ENCODE results near the gene CD40. TPM values are rescaled to one million over a fixed set of nuclear protein-coding genes. Genes with fewer than 3 reads are reported as not detected.

Gene CD40
- total RNA-seq, 1 experiment from 2014 or later: 13.6 TPM

DNA sequence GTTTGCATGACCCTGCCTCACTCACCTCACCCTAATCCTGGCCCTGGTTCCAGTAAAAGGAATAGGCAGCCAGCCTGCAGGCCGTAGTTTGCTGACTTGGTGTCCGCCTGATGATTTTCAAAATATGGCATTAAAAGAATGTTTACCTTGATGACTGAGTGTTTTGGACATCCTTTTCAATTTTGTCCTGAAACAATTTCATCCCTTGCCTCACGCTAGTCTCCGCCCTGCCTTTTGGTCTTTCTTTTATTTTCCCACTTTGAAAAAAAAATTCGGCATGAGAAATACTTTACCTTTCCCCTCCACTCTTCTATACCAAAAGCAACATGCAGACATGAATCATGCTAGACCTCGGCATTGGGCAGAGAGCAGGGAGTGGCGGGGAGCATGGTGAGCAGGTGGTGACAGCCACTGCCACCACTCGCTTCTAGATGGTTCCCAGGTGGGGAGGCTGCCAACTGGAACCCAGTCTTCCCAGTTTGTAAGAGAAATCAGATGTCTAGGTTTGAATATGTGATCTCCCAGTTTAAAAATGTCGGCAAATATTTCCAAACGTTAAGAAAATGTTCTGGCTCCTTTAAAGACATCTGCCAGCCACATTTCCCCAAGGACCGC lies 9.4 kb downstream of the CD40 start:
- Histone ChIP-seq H3K27me3 (ENCODE audit: insufficient read depth, low read depth) (peaks cover 45% of the 10 kb centered on the region), H4K20me1 (ENCODE audit: insufficient read depth) (no peaks in the 10 kb centered on the region), H3K9me2 (ENCODE audit: insufficient read depth) (no peaks in the 10 kb centered on the region), H3K27ac (no peak overlapping the region), H2AFZ (no peak overlapping the region), H3K9me3 (ENCODE audit: insufficient read depth, low read depth) (no peaks in the 10 kb centered on the region), H3K4me2 (no peak overlapping the region), H3K79me2 (ENCODE audit: low read depth) (no peaks in the 10 kb centered on the region), H3K4me3 (no peak overlapping the region), H3F3A (ENCODE audit: insufficient read depth, low read depth) (no peaks in the 10 kb centered on the region), H3K4me1 (replicated peaks; ENCODE audit: insufficient read depth) (peaks cover 10% of the 10 kb centered on the region), H3K36me3 (ENCODE audit: low read depth) (no peaks in the 10 kb centered on the region)
- BruUV-seq (replicated peaks): no TSS peak
- intact Hi-C loops (cut with micrococcal nuclease; ENCODE audit: unreplicated experiment): no loop called here
- DNase-seq: no peak
- CTCF ChIA-PET: no interaction called here
- POLR2A ChIA-PET (ENCODE audit: unreplicated experiment): no interaction called here
- TF ChIP-seq EZH2 (IDR thresholded peaks at IDR 0.05; ENCODE audit: low read depth): no peak
- TF ChIP-seq, protein P1, sequence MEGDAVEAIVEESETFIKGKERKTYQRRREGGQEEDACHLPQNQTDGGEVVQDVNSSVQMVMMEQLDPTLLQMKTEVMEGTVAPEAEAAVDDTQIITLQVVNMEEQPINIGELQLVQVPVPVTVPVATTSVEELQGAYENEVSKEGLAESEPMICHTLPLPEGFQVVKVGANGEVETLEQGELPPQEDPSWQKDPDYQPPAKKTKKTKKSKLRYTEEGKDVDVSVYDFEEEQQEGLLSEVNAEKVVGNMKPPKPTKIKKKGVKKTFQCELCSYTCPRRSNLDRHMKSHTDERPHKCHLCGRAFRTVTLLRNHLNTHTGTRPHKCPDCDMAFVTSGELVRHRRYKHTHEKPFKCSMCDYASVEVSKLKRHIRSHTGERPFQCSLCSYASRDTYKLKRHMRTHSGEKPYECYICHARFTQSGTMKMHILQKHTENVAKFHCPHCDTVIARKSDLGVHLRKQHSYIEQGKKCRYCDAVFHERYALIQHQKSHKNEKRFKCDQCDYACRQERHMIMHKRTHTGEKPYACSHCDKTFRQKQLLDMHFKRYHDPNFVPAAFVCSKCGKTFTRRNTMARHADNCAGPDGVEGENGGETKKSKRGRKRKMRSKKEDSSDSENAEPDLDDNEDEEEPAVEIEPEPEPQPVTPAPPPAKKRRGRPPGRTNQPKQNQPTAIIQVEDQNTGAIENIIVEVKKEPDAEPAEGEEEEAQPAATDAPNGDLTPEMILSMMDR (conservative IDR thresholded peaks at IDR 0.05): no peak

DNA sequence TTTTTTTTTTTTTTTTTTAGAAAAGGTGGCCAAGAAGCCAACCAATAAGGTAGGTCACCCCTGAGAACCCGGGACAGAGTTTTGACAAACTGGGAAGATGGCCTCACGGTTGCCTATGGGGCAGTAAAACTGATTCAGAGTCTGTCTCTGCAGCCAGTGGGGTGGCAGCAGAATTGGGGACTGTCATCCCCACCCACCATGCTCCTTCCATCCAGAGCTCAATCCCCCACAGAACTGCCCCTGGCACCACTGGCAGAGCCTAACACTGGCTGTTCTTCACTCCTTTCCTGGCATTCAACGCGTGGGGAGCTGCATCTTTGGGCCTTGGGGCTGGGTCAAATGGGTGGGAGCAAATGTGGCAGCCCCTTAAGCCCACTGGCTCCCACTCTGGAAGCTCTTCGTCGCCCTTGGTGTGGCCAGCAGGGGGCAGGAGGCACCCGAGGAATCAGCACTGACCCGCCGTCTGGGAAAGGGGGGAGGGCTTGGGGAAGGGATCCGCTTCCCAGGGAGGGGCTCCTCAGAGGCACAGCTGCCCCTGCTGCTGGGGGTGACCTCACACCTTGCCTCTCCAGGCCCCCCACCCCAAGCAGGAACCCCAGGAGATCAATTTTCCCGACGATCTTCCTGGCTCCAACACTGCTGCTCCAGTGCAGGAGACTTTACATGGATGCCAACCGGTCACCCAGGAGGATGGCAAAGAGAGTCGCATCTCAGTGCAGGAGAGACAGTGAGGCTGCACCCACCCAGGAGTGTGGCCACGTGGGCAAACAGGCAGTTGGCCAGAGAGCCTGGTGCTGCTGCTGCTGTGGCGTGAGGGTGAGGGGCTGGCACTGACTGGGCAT lies 10.4 kb downstream of the CD40 start:
- Histone ChIP-seq H3K36me3 (ENCODE audit: low read depth) (no peaks in the 10 kb centered on the region), H3K9me3 (ENCODE audit: insufficient read depth, low read depth) (no peaks in the 10 kb centered on the region), H2AFZ (no peak overlapping the region), H3K4me3 (no peak overlapping the region), H3K79me2 (ENCODE audit: low read depth) (no peaks in the 10 kb centered on the region), H3K4me2 (no peak overlapping the region), H3K9me2 (ENCODE audit: insufficient read depth) (no peaks in the 10 kb centered on the region), H3K27me3 (ENCODE audit: insufficient read depth, low read depth) (peaks cover 53% of the 10 kb centered on the region), H3F3A (ENCODE audit: insufficient read depth, low read depth) (no peaks in the 10 kb centered on the region), H4K20me1 (ENCODE audit: insufficient read depth) (no peaks in the 10 kb centered on the region), H3K27ac (no peak overlapping the region), H3K4me1 (replicated peaks; ENCODE audit: insufficient read depth) (peaks cover 10% of the 10 kb centered on the region)
- BruUV-seq (replicated peaks): no TSS peak
- ChIA-PET POLR2A (ENCODE audit: unreplicated experiment) (no interaction called here), CTCF (no interaction called here)
- DNase-seq: no peak
- no peak for TF ChIP-seq EZH2 (IDR thresholded peaks at IDR 0.05; ENCODE audit: low read depth)
- TF ChIP-seq, protein P1 (conservative IDR thresholded peaks at IDR 0.05): peak; percentile 67
- intact Hi-C loops (cut with micrococcal nuclease; ENCODE audit: unreplicated experiment): no loop called here

DNA sequence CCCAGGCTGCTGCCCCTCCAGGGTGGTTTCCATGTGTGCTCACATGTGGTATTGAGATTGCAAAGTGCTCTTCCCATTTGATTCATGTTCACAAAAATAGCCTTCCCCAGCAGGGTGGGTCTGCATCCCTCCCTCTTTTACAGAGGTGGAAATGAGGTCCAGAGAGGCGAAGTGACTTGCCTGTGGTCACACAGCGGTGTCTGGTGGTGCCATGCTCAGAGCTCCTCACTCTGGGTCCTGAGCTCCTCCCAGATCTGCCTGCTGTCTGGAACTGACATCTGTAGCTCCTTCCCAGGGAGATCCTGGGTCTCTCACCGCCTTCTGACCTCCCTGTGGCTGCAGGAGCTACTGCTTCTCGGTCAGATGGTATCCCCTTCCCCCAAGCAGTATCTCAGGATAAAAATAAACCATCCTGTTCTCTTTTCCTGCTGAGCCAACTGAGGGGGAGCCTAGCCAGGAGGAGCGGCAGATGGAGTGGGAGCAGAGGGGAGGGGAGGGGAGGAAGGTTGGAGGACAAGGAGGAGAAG lies 11.9 kb downstream of the CD40 start:
- CTCF ChIA-PET: no interaction called here
- H3K4me1 ChIP-seq (replicated peaks; ENCODE audit: insufficient read depth): peaks cover 10% of the 10 kb centered on the region
- H3K9me3 ChIP-seq (ENCODE audit: insufficient read depth, low read depth): no peaks in the 10 kb centered on the region
- no TSS peak for BruUV-seq (replicated peaks)
- H3K4me2 ChIP-seq: no peak overlapping the region
- intact Hi-C loops (cut with micrococcal nuclease; ENCODE audit: unreplicated experiment): loop anchor here (5.0 kb wide), 2 partner anchors 177 to 197 kb away; partner anchors contain the start of gene CDH22
- no peak overlapping the region for H2AFZ ChIP-seq
- DNase-seq: no peak
- H3K4me3 ChIP-seq: no peak overlapping the region
- H4K20me1 ChIP-seq (ENCODE audit: insufficient read depth): no peaks in the 10 kb centered on the region
- POLR2A ChIA-PET (ENCODE audit: unreplicated experiment): no interaction called here
- TF ChIP-seq EZH2 (IDR thresholded peaks at IDR 0.05; ENCODE audit: low read depth): no peak
- TF ChIP-seq, protein P1 (conservative IDR thresholded peaks at IDR 0.05): no peak
- no peaks in the 10 kb centered on the region for H3F3A ChIP-seq (ENCODE audit: insufficient read depth, low read depth)
- H3K9me2 ChIP-seq (ENCODE audit: insufficient read depth): no peaks in the 10 kb centered on the region
- H3K27ac ChIP-seq: no peak overlapping the region
- no peaks in the 10 kb centered on the region for H3K36me3 ChIP-seq (ENCODE audit: low read depth)
- peaks cover 63% of the 10 kb centered on the region for H3K27me3 ChIP-seq (ENCODE audit: insufficient read depth, low read depth)
- H3K79me2 ChIP-seq (ENCODE audit: low read depth): no peaks in the 10 kb centered on the region

Measured in PC-9 (cell line).